ENCODE data around the gene SCART1.
"Not testable (repeated sequence)": the region's sequence is repeated elsewhere in the genome, so short reads cannot be mapped to it uniquely, and the experiment has no call there.

The SCART1 gene

DNA sequence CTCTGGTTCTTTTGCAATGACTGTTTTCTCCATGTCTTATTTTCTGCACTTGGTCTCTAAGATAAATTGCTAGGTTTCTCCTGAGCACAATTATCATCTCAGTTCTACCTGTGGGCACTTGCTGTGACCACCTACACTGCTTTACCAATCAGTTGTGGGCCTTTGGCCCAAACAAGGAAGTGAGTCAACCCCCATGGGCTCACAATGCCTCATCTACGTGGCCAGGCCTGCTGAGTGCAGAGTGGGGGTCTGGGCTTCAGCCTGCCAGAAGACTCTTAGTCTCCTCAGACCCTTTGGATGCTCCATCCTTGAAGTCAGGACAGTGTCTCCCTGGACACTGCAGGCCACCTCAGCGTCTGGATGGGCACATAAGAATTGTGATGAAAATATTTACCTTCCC, 20.3 kb downstream of the SCART1 start:
- DNase-seq (ENCODE audit: low spot score): no peak

GRCh38 chr10:133474665-133475424, 21.1 kb downstream of the SCART1 start:
- no peak for DNase-seq (ENCODE audit: low spot score)

DNA sequence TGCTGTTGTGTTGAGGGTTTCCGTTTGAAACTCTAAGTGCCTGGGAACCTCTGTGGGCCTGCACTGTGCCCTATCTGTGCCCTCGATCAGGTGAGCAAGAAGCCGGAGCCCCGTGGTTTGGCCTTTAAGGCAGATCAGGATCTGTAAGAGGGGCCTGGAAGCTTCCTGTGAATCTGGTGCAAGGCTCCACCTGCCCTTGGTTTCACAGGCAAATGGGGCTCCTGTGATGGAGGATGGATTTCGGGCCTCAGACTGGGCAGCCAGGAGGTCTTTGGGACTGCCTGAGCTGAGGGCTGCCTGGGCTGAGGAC, 21.6 kb downstream of the SCART1 start:
- DNase-seq (ENCODE audit: low spot score): no peak

DNA sequence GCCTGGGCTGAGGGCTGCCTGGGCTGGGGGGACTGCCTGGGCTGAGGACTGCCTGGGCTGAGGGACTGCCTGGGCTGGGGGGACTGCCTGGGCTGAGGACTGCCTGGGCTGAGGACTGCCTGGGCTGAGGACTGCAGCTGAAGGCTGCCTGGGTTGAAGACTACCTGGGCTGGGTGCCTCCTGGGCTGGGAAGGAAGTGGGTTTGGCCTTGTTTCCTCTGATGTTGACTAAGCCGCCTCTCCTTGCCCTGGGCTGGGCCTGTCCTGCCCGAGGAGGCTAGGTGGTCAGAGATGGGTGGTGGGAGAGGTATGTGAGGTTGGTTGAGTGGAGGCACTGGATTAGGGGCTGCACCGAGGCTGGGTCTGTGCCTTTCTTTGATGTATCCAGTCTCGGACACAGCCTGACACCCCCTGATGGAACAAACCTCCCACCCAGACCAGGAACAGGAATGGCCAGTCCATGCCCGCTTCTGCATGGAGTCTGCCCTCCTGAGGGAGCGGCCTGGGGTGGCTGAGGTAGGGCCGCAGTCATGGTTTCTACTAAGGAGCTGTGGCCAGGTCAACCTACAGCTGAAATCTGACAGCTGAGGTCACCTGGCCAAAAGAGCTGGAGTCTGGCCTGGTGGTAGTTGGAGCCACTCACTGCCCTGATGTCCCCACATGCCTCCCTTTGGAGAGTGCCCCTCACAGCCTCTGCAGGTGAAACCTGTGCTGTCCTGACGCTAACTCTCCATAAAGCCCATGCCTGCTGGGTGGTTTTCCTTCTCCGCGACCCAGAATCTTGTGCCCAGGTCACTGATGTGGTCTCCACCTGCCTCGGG, 22.3 kb downstream of the SCART1 start:
- DNase-seq (ENCODE audit: low spot score): no peak

- DNase-seq (ENCODE audit: low spot score): no peak
Measured at GRCh38 chr10:133476641-133476990, 22.9 kb downstream of the SCART1 start.

DNA sequence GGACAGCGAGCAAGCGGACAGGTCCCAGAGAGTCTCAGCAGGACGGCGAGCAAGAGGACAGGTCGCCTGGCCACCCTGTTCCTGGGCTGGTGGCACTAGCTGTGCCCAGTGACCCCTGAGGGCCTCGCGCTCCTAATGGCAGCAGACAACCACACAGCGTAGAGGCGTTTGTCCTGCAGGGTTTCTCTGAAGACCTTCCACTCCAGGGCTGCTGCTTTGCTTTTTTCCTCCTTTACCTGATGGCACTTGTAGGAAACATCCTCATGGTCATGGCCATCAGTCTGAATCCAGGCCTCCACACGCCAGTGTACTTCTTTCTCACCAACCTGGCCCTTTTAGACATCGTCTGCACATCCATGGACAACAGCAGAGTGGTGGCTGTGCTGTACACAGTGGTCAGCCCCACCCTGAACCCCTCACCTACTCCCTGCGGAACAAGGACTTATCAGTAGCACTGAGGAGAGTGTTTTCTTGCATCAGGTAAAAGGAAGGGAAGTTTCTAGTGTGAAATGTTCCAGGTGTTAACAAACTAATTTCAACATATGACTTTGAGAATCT, 27.4 kb downstream of the SCART1 start:
- DNase-seq (ENCODE audit: low spot score): no peak

GRCh38 chr10:133481657-133482056, 27.9 kb downstream of the SCART1 start:
- no peak for DNase-seq (ENCODE audit: low spot score)

- no peak for DNase-seq (ENCODE audit: low spot score)
Measured at GRCh38 chr10:133484818-133485217, 31.1 kb downstream of the SCART1 start.

DNA sequence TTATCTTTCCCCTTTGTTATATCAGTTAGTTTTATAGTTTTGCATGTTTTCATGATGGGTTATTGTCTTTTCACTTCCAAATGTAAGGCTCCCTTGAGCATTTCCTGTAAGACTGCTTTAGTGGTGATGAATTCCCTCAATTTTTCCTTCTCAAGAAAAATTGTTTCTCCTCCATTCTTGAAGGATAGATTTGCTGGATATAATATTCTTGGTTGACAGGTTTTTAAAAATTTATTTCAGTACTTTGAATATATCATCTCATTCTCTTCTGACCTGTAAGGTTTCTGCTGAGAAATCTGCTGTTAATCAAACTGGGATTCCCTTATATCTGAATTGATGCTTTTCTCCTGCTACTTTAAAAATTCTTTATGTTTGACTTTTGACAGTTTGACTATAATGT, 33.3 kb downstream of the SCART1 start:
- DNase-seq (ENCODE audit: low spot score): no peak

DNA sequence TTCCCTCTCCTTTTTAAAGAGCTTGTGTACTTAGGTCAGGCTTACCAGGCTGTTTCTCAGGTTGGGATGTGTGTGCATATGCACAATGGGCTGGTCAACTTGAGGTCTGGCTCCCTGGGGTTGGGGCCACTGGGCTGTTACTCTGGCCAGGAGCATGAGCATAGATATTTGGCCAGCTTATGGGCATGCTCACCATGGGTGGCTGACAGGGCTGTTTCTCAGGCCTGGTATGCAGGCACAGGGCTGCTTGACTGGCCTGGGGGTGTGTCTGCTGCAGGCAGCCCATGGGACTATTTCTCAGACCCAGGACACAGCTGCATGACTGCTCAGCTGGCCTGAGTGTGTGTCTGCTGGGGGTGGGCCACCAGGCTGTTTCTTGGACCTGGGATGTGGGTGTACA, 34.6 kb downstream of the SCART1 start:
- no peak for DNase-seq (ENCODE audit: low spot score)

GRCh38 chr10:133489816-133490588, 36.3 kb downstream of the SCART1 start:
- DNase-seq (ENCODE audit: low spot score): no peak

DNA sequence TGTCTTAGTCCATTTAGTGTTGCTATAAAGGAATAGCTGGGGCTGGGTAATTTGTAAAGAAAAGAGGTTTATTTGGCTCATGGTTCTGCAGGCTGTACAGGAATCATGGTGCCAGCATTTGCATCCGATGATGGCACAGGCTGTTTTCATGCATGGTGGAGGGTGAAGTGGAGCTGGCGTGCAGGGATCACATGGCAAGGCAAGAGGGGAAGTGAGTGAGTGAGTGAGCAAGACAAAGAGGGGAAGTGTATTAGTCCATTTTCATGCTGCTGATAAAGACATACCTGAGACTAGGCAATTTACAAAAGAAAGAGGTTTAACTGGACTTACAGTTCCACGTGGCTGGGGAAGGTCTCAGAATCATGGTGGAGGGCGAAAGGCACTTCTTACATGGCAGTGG, 39.8 kb downstream of the SCART1 start:
- not testable (repeated sequence) for DNase-seq (ENCODE audit: low spot score)

GRCh38 chr10:133497363-133497762, 43.6 kb downstream of the SCART1 start:
- not testable (repeated sequence) for DNase-seq (ENCODE audit: low spot score)

DNA sequence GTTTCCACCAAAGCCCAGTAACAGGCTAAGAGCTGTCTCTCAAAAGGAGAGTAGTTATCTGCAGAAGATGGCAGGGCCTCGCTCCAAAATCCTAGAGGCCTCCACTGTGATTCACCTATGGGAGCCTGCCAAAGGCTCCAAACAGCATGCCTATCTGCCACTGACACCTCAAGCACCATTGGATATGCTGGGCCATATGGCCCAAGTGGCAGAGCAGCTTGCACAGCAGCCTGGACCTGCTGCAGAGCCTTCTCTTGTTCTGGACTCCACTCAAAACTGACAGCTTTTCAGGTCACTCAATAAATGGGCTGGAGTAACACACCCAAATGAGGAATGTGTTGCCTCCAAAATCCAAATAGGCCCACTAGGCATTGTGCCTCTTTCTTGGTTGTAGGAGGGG, 45.4 kb downstream of the SCART1 start:
- DNase-seq (ENCODE audit: low spot score): not testable (repeated sequence)

GRCh38 chr10:133500897-133501296, 47.2 kb downstream of the SCART1 start:
- DNase-seq (ENCODE audit: low spot score): not testable (repeated sequence)

DNA sequence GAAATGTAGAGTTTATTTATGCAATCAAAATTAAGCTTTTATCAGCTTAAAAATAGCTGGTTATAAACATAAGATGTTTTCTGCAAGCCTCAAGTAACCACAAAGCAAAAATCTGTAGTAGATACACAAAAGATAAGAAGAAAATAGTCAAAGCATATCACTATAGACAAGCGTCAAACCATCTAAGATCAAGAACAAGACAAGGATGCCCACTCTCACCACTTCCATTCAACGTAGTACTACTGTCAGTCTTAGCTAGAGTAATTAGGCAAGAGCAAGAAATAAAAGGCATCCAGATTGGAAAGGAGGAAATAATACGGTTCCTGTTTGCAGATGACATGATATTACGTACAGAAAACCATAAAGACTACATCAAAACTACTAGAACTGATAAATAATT, 56.0 kb downstream of the SCART1 start:
- no peak for DNase-seq (ENCODE audit: low spot score)

DNA sequence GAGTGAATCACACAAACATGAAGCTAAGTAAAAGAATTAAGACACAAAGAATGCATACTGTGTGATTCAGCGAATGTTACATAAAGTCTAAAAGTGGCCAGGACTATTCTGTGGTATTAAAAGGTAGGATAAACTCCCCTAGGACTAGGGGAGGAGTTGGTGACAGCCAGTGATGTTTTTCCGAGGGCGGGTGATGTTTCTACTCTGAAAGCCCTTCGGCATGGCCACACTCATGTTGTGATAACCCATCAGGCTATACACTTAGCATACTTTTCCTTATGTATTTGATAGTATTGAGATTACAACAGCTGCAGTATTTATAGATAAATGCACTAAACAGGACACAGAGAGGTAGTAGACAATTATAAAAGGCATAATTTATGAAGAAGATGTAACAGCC, 57.7 kb downstream of the SCART1 start:
- DNase-seq (ENCODE audit: low spot score): no peak

- no peak for DNase-seq (ENCODE audit: low spot score)
Measured at GRCh38 chr10:133511907-133512528, 58.3 kb downstream of the SCART1 start.

GRCh38 chr10:133515471-133515870, 61.7 kb downstream of the SCART1 start:
- DNase-seq (ENCODE audit: low spot score): no peak

GRCh38 chr10:133516057-133516456, 62.3 kb downstream of the SCART1 start:
- DNase-seq (ENCODE audit: low spot score): no peak

DNA sequence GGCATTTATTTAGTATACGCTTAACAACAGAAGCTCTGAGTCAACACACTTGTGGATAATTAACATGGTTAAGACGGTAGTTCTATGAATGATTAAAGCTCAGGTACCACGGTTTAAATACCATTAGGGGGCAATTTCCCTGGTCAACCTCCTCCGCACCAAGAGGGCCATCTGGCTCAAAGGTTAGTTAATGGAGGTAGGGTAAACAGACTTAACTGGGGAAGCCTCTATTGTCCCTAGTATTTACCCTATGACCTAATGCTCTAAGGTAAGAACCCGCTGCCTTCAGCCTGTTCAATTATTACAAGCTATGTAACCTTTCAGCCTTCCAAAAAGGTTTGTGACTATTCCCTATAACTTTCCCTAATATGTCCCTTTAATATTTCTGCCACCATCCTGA, 64.8 kb downstream of the SCART1 start:
- not testable (repeated sequence) for DNase-seq (ENCODE audit: low spot score)
